Kidney (tissue), 22 donors: ENCODE measurements around the gene GPN3. TPM values are rescaled to one million over a fixed set of nuclear protein-coding genes. Genes with fewer than 3 reads are reported as not detected.

Source experiments
- DNase-seq, 5 donors: peaks; one replicate each; pipeline ENCODE4 v3.0.0-alpha.2; 2013 to 2020
- FAIRE-seq: peaks from 2 replicates; lab custom pipeline; 2012; peaks lifted over from hg19 to GRCh38; lab: Jason Lieb, UNC
- H3K27ac ChIP-seq, 2 donors: one replicate each; pipeline ENCODE4 v1.7.0; 2013; ENCODE audit warnings: low read depth in 2 of 2, low read length in 2 of 2, inconsistent platforms in 1 of 2
- H3K27me3 ChIP-seq: one replicate; pipeline ENCODE4 v1.7.1; 2013; ENCODE audit warnings: low read length, inconsistent platforms; ENCODE audit not compliant: control insufficient read depth, insufficient read depth
- H3K36me3 ChIP-seq, 3 donors: one replicate each; pipeline versions ENCODE4 v1.7.0 to v1.7.1; 2013; ENCODE audit warnings: low read length in 3 of 3, control low read depth in 1 of 3, inconsistent platforms in 1 of 3; ENCODE audit not compliant: insufficient read depth in 3 of 3, control insufficient read depth in 2 of 3
- H3K4me1 ChIP-seq, 3 donors: one replicate each; pipeline versions ENCODE4 v1.7.0 to v1.7.1; 2013; ENCODE audit warnings: low read length in 3 of 3, inconsistent platforms in 1 of 3, low read depth in 1 of 3; ENCODE audit not compliant: control insufficient read depth in 2 of 3, insufficient read depth in 2 of 3
- H3K4me3 ChIP-seq, 3 donors: one replicate each; pipeline versions ENCODE4 v1.7.0 to v1.8.1; 2013; ENCODE audit warnings: low read length in 3 of 3, control low read depth in 1 of 3, inconsistent platforms in 1 of 3
- H3K9ac ChIP-seq, 3 donors: one replicate each; pipeline versions ENCODE4 v1.7.0 to v1.7.1; 2013; ENCODE audit warnings: low read length in 3 of 3, control low read depth in 1 of 3, inconsistent platforms in 1 of 3
- H3K9me3 ChIP-seq, 3 donors: one replicate each; pipeline versions ENCODE4 v1.7.0 to v1.7.1; 2013; ENCODE audit warnings: low read length in 3 of 3, control low read depth in 1 of 3, inconsistent platforms in 1 of 3; ENCODE audit not compliant: control insufficient read depth in 2 of 3, insufficient read depth in 1 of 3
- CTCF ChIP-seq: IDR thresholded peaks from 3 replicates; pipeline ENCODE4 v1.5.1; 2012; ENCODE audit warnings: mild to moderate bottlenecking, moderate library complexity, borderline replicate concordance; ENCODE audit not compliant: insufficient read depth; ENCODE audit errors: extremely low read depth
- intact Hi-C: fragments of 100-400 bp; cut with DNase I; formaldehyde crosslinking; loops from one replicate; pipeline ENCODE4 v1.11.1; 2022
- long read RNA-seq, 10 donors: library from polyadenylated mRNA in 1 of 10; unstranded in 1 of 10; transcript quantifications; one replicate each; pipeline ENCODE4 v2.0.0 and lab custom pipeline, GENCODE V29; 2021 to 2026
- polyA plus RNA-seq: library from polyadenylated mRNA; stranded (reverse); fragments of 350-450 nt; fragmentation: Illumina TruSeq; extraction: RNeasy Lipid Tissue Mini Kit (QIAGEN cat#74804); gene quantifications from one replicate; pipeline ENCODE4 v1.2.3, GENCODE V29; 2014; ENCODE audit warnings: low read depth, low replicate concordance; ENCODE audit not compliant: insufficient read depth
- total RNA-seq: library from RNA; stranded (reverse); fragmentation: NEBNext Ultra II Directional; extraction: Animal tissue kit (Norgen Biotek cat#: 25700); gene quantifications from one replicate; pipeline ENCODE4 v1.2.1, GENCODE V29; 2021
- donor health status: control.
- donor health status: control.
- donor health status: control.
- donor health status: control.
- donor health status: control.
- donor health status: DM: yes; HTN: yes; CAD: no.
- donor health status: Normal renal cell carcinoma (clear cell type).

Gene GPN3
- 27.4 TPM for total RNA-seq
- 31.3 TPM for polyA plus RNA-seq
- long read RNA-seq, donor 1, transcript GPN3-201 (8 exons, 1,468 nt): major isoform, 11 of 11 reads
- long read RNA-seq, donor 1, partial matches to known transcripts: 0 of 11 reads
- long read RNA-seq, donor 1, other reads (novel, unspliced or antisense): 0 of 11 reads
- long read RNA-seq, donor 2, transcript GPN3-201 (8 exons, 1,468 nt): major isoform, 9 of 9 reads
- long read RNA-seq, donor 2, partial matches to known transcripts: 0 of 9 reads
- long read RNA-seq, donor 2, other reads (novel, unspliced or antisense): 0 of 9 reads
- long read RNA-seq, donor 3, transcript GPN3-201 (8 exons, 1,468 nt): major isoform, 11 of 13 reads
- long read RNA-seq, donor 3, partial matches to known transcripts: 0 of 13 reads
- long read RNA-seq, donor 3, other reads (novel, unspliced or antisense): 0 of 13 reads
- long read RNA-seq, donor 4, transcript GPN3-201 (8 exons, 1,468 nt): major isoform, 10 of 11 reads
- long read RNA-seq, donor 4, partial matches to known transcripts: 0 of 11 reads
- long read RNA-seq, donor 4, other reads (novel, unspliced or antisense): 0 of 11 reads
- long read RNA-seq, donor 5: 0 reads
- long read RNA-seq, donor 6, transcript GPN3-201 (8 exons, 1,468 nt): major isoform, 14 of 33 reads
- long read RNA-seq, donor 6, partial matches to known transcripts: 6 of 33 reads
- long read RNA-seq, donor 6, other reads (novel, unspliced or antisense): 12 of 33 reads
- long read RNA-seq, donor 7, transcript GPN3-201 (8 exons, 1,468 nt): major isoform, 14 of 22 reads
- long read RNA-seq, donor 7, partial matches to known transcripts: 1 of 22 reads
- long read RNA-seq, donor 7, other reads (novel, unspliced or antisense): 7 of 22 reads
- long read RNA-seq, donor 8, transcript GPN3-201 (8 exons, 1,468 nt): major isoform, 9 of 9 reads
- long read RNA-seq, donor 8, partial matches to known transcripts: 0 of 9 reads
- long read RNA-seq, donor 8, other reads (novel, unspliced or antisense): 0 of 9 reads
- long read RNA-seq, donor 9, partial matches to known transcripts: 0 of 2 reads
- long read RNA-seq, donor 9, other reads (novel, unspliced or antisense): 0 of 2 reads
- long read RNA-seq, donor 10, partial matches to known transcripts: 16 of 32 reads
- long read RNA-seq, donor 10, other reads (novel, unspliced or antisense): 12 of 32 reads

GRCh38 chr12:110468214-110469048 lies at the start of gene GPN3, which contains the start of gene FAM216A:
Gene GPN3, minus strand, starts transcription at chr12:110468257. Its CDS starts 54 bp downstream, at chr12:110468203.
Gene FAM216A, plus strand, starts transcription at chr12:110468845. Its CDS starts 31 bp downstream, at chr12:110468876.
- H3K4me1 ChIP-seq: peaks cover 0 to 10% (median 3%) of the 10 kb centered on the region in 3 donors
- H3K27me3 ChIP-seq: no peaks in the 10 kb centered on the region
- DNase-seq: peak; percentile 98 to 100 (median 99)
- intact Hi-C loops: no loop called here
- H3K4me3 ChIP-seq: peak within 1 kb of the TSS; percentile 89 to 93 (median 92)
- peak; percentile 86 for FAIRE-seq
- H3K9ac ChIP-seq: peak within 1 kb of the TSS; percentile 13 to 95 (median 94)
- H3K27ac ChIP-seq: peak within 1 kb of the TSS; percentile 76 to 91
- TF ChIP-seq CTCF: peak; percentile 20
- no peaks in the 10 kb centered on the region for H3K9me3 ChIP-seq
- H3K36me3 ChIP-seq: peaks cover 2 to 9% (median 2%) of the 10 kb centered on the region in 3 donors

GRCh38 chr12:110516995-110517394 lies 48.9 kb upstream of the GPN3 start:
- no peaks in the 10 kb centered on the region for H3K36me3 ChIP-seq
- TF ChIP-seq CTCF: no peak

GRCh38 chr12:110514363-110514762 lies 46.3 kb upstream of the GPN3 start:
- H3K27me3 ChIP-seq: no peaks in the 10 kb centered on the region
- H3K4me3 ChIP-seq: no peak overlapping the region
- H3K4me1 ChIP-seq: no peaks in the 10 kb centered on the region
- FAIRE-seq (no peak), DNase-seq (no peak)
- intact Hi-C loops: loop anchor here (5.0 kb wide), 1 partner anchor 88 kb away; no protein-coding TSS in a partner anchor
- no peak overlapping the region for H3K27ac ChIP-seq
- H3K9ac ChIP-seq: no peak overlapping the region
- H3K9me3 ChIP-seq: no peaks in the 10 kb centered on the region
- H3K36me3 ChIP-seq: no peaks in the 10 kb centered on the region
- TF ChIP-seq CTCF: no peak

More at GRCh38 chr12:110516995-110517394, 48.9 kb upstream of the GPN3 start:
- no peak overlapping the region for H3K27ac ChIP-seq
- H3K9me3 ChIP-seq: no peaks in the 10 kb centered on the region
- H3K27me3 ChIP-seq: no peaks in the 10 kb centered on the region
- FAIRE-seq: no peak
- H3K4me3 ChIP-seq: no peak overlapping the region
- no peak for DNase-seq
- H3K4me1 ChIP-seq: no peaks in the 10 kb centered on the region
- intact Hi-C loops: no loop called here
- no peak overlapping the region for H3K9ac ChIP-seq
